H1 (cell line): ENCODE measurements around the gene PARK7.

Source experiments
- BACH1 ChIP-seq: IDR thresholded peaks from 2 replicates; pipeline ENCODE4 v1.6.1; 2012; ENCODE audit warnings: low read length, improper control_type of control experiment
- CHD2 ChIP-seq: IDR thresholded peaks from 2 replicates; pipeline ENCODE4 v1.6.1; 2012; ENCODE audit warnings: low read length, improper control_type of control experiment
- CREB1 ChIP-seq: IDR thresholded peaks from 2 replicates; pipeline ENCODE4 v1.6.1; 2012; ENCODE audit warnings: inconsistent platforms
- EP300 ChIP-seq, 2 experiments: IDR thresholded peaks; 1 replicate in 1 of 2; 2 replicates in 1 of 2; pipeline ENCODE4 v1.6.1; 2011 to 2012; ENCODE audit warnings: low read depth in 2 of 2, low read length in 2 of 2, mild to moderate bottlenecking in 2 of 2, borderline replicate concordance in 1 of 2, inconsistent platforms in 1 of 2, moderate library complexity in 1 of 2
- MAFK ChIP-seq: IDR thresholded peaks from 2 replicates; pipeline ENCODE4 v1.6.1; 2012; ENCODE audit warnings: low read depth, mild to moderate bottlenecking, improper control_type of control experiment, low read length
- TAF1 ChIP-seq: IDR thresholded peaks from 2 replicates; pipeline ENCODE4 v1.6.1; 2011; ENCODE audit warnings: mild to moderate bottlenecking, low read depth, low read length
- YY1 ChIP-seq: IDR thresholded peaks from 2 replicates; pipeline ENCODE4 v1.6.1; 2011; ENCODE audit warnings: low read depth, mild to moderate bottlenecking, low read length
- TF ChIP-seq, protein P1 (sequence below): IDR thresholded peaks from 2 replicates; pipeline ENCODE4 v1.6.1; 2012; ENCODE audit warnings: low read length, inconsistent platforms
- TF ChIP-seq, protein P2 (sequence below), 3 experiments: IDR thresholded peaks; 1 replicate in 2 of 3; 2 replicates in 1 of 3; pipeline versions ENCODE4 v1.5.1 to v1.6.1; 2011; ENCODE audit warnings: low read length in 3 of 3, mild to moderate bottlenecking in 3 of 3, inconsistent platforms in 2 of 3, low read depth in 1 of 3, moderate library complexity in 1 of 3; ENCODE audit not compliant: insufficient read depth in 1 of 3; ENCODE audit errors: control extremely low read depth in 1 of 3

- no peak for TF ChIP-seq TAF1
- no peak for TF ChIP-seq YY1
- no peak for TF ChIP-seq CREB1
- TF ChIP-seq, protein P1, sequence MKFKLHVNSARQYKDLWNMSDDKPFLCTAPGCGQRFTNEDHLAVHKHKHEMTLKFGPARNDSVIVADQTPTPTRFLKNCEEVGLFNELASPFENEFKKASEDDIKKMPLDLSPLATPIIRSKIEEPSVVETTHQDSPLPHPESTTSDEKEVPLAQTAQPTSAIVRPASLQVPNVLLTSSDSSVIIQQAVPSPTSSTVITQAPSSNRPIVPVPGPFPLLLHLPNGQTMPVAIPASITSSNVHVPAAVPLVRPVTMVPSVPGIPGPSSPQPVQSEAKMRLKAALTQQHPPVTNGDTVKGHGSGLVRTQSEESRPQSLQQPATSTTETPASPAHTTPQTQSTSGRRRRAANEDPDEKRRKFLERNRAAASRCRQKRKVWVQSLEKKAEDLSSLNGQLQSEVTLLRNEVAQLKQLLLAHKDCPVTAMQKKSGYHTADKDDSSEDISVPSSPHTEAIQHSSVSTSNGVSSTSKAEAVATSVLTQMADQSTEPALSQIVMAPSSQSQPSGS, result no peak
- TF ChIP-seq, protein P2, sequence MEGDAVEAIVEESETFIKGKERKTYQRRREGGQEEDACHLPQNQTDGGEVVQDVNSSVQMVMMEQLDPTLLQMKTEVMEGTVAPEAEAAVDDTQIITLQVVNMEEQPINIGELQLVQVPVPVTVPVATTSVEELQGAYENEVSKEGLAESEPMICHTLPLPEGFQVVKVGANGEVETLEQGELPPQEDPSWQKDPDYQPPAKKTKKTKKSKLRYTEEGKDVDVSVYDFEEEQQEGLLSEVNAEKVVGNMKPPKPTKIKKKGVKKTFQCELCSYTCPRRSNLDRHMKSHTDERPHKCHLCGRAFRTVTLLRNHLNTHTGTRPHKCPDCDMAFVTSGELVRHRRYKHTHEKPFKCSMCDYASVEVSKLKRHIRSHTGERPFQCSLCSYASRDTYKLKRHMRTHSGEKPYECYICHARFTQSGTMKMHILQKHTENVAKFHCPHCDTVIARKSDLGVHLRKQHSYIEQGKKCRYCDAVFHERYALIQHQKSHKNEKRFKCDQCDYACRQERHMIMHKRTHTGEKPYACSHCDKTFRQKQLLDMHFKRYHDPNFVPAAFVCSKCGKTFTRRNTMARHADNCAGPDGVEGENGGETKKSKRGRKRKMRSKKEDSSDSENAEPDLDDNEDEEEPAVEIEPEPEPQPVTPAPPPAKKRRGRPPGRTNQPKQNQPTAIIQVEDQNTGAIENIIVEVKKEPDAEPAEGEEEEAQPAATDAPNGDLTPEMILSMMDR (IDR thresholded peaks at IDR 0.05; ENCODE audit: control extremely low read depth in 1 of 3, insufficient read depth in 1 of 3, low read depth in 1 of 3, low read length in 3 of 3), result no peak
- TF ChIP-seq EP300 (IDR thresholded peaks at IDR 0.05; ENCODE audit: borderline replicate concordance in 1 of 2, low read depth in 2 of 2, low read length in 2 of 2), result no peak
- TF ChIP-seq CHD2, result no peak
- TF ChIP-seq BACH1, result no peak
- TF ChIP-seq MAFK, result no peak
Measured at GRCh38 chr1:7912743-7913557, 48.6 kb upstream of the PARK7 start.
